H1 (cell line): ENCODE data around the gene STXBP5.

Experiments
- EP300 ChIP-seq, 2 experiments: IDR thresholded peaks; 1 replicate in 1 of 2; 2 replicates in 1 of 2; pipeline ENCODE4 v1.6.1; 2011 to 2012; ENCODE audit warnings: low read depth in 2 of 2, low read length in 2 of 2, mild to moderate bottlenecking in 2 of 2, borderline replicate concordance in 1 of 2, inconsistent platforms in 1 of 2, moderate library complexity in 1 of 2
- EZH2 ChIP-seq: fragments of 200-600 bp; sonication (generic); IDR thresholded peaks from 2 replicates; pipeline ENCODE4 v1.7.1; 2012; ENCODE audit warnings: low read depth, mild to moderate bottlenecking, moderate library complexity, low read length, inconsistent platforms; ENCODE audit not compliant: severe bottlenecking
- JUND ChIP-seq: IDR thresholded peaks from 2 replicates; pipeline ENCODE4 v1.6.1; 2011; ENCODE audit warnings: mild to moderate bottlenecking, improper control_type of control experiment, low read length
- POLR2A ChIP-seq, 2 experiments: IDR thresholded peaks; 1 replicate in 1 of 2; 2 replicates in 1 of 2; pipeline ENCODE4 v1.6.1; 2011; ENCODE audit warnings: low read depth in 2 of 2, low read length in 2 of 2, mild to moderate bottlenecking in 2 of 2; ENCODE audit errors: control extremely low read depth in 1 of 2
- POLR2AphosphoS5 ChIP-seq: IDR thresholded peaks from 2 replicates; pipeline ENCODE4 v1.6.1; 2011; ENCODE audit warnings: low read depth, low read length
- RAD21 ChIP-seq, 2 experiments: IDR thresholded peaks in 1 of 2; conservative IDR thresholded peaks in 1 of 2; 2 replicates each; pipeline ENCODE4 v1.6.1; 2011; ENCODE audit warnings: low read depth in 2 of 2, low read length in 2 of 2, improper control_type of control experiment in 1 of 2, inconsistent platforms in 1 of 2, mild to moderate bottlenecking in 1 of 2, moderate library complexity in 1 of 2
- RFX5 ChIP-seq: IDR thresholded peaks from 2 replicates; pipeline ENCODE4 v1.6.1; 2011; ENCODE audit warnings: low read depth, low read length, improper control_type of control experiment, borderline replicate concordance
- SAP30 ChIP-seq: fragments of 300-600 bp; sonication (generic); IDR thresholded peaks from 2 replicates; pipeline ENCODE4 v1.7.1; 2012; ENCODE audit warnings: low read length, moderate library complexity, mild to moderate bottlenecking, inconsistent platforms; ENCODE audit not compliant: insufficient read depth, insufficient replicate concordance
- ZNF274 ChIP-seq: IDR thresholded peaks from 2 replicates; pipeline ENCODE4 v1.7.0; 2012; ENCODE audit warnings: low read length, borderline replicate concordance; ENCODE audit errors: extremely low read depth
- TF ChIP-seq, protein P1 (sequence below), 3 experiments: IDR thresholded peaks; 1 replicate in 2 of 3; 2 replicates in 1 of 3; pipeline versions ENCODE4 v1.5.1 to v1.6.1; 2011; ENCODE audit warnings: low read length in 3 of 3, mild to moderate bottlenecking in 3 of 3, inconsistent platforms in 2 of 3, low read depth in 1 of 3, moderate library complexity in 1 of 3; ENCODE audit not compliant: insufficient read depth in 1 of 3; ENCODE audit errors: control extremely low read depth in 1 of 3
- TF ChIP-seq, protein P2 (sequence below): IDR thresholded peaks from 2 replicates; pipeline ENCODE4 v1.6.1; 2012; ENCODE audit warnings: inconsistent platforms

DNA sequence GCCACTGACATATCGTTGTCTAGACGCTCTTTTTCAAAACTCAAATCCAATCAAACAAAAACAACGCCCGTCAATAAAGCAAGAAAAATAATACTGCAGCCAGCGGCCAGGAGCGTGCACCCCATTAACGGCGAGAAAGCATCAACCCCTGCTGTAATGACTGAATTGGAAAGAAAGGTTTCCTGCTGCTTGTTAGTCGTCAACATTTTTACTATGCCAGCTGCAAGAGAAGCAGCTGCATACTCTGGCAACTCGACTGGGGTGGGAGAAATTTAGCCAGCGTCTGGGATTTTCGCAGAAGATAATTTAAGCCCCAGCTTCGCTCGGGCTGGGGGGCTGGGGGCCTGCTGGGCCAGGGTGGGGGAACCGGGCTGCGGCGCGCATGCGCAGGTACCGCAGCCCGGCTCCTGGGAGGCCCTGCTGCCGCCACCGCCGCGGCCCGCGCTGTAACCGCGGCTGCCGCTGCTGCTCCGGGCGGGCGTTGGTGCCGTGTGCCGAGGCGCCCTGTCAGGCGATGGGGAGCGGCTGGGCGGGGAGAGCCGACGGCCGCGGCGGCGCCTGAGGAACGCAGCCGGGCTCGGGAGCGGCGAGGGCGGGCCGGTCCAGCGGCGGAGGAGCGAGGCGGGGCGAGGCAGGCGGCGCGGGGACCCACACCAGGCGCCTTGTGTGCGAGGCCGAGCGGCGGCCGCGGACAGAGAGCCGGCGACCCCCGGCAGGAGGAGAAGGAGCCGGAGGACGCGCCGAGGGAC lies 732 bp upstream of the STXBP5 start:
- peak in 1 of 2 experiments; percentile 31; a peak in 1 of 3 replicates for TF ChIP-seq POLR2A (IDR thresholded peaks at IDR 0.05; ENCODE audit: control extremely low read depth in 1 of 2, low read depth in 2 of 2, low read length in 2 of 2)
- 0 out of 2 replicates have a peak, but pooled peaks have one; percentile 39 for TF ChIP-seq POLR2AphosphoS5
- no peak for TF ChIP-seq SAP30
- TF ChIP-seq RAD21 (IDR thresholded peaks at IDR 0.05 in 1 of 2, conservative IDR thresholded peaks at IDR 0.05 in 1 of 2; ENCODE audit: low read depth in 2 of 2, low read length in 2 of 2): 0 out of 4 replicates have a peak, but pooled peaks of 1 of the 2 experiments have one; percentile 0
- TF ChIP-seq, protein P1, sequence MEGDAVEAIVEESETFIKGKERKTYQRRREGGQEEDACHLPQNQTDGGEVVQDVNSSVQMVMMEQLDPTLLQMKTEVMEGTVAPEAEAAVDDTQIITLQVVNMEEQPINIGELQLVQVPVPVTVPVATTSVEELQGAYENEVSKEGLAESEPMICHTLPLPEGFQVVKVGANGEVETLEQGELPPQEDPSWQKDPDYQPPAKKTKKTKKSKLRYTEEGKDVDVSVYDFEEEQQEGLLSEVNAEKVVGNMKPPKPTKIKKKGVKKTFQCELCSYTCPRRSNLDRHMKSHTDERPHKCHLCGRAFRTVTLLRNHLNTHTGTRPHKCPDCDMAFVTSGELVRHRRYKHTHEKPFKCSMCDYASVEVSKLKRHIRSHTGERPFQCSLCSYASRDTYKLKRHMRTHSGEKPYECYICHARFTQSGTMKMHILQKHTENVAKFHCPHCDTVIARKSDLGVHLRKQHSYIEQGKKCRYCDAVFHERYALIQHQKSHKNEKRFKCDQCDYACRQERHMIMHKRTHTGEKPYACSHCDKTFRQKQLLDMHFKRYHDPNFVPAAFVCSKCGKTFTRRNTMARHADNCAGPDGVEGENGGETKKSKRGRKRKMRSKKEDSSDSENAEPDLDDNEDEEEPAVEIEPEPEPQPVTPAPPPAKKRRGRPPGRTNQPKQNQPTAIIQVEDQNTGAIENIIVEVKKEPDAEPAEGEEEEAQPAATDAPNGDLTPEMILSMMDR (IDR thresholded peaks at IDR 0.05; ENCODE audit: control extremely low read depth in 1 of 3, insufficient read depth in 1 of 3, low read depth in 1 of 3, low read length in 3 of 3): peak in 1 of 3 experiments; percentile 4; a peak in 1 of 4 replicates
- TF ChIP-seq, protein P2, sequence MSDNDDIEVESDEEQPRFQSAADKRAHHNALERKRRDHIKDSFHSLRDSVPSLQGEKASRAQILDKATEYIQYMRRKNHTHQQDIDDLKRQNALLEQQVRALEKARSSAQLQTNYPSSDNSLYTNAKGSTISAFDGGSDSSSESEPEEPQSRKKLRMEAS: peak; percentile 23; the same call in 1 of the 2 replicates
- TF ChIP-seq EP300 (IDR thresholded peaks at IDR 0.05; ENCODE audit: borderline replicate concordance in 1 of 2, low read depth in 2 of 2, low read length in 2 of 2): no peak
- no peak for TF ChIP-seq ZNF274
- TF ChIP-seq EZH2: no peak
- TF ChIP-seq RFX5: no peak
- no peak for TF ChIP-seq JUND
